ENCODE results near the gene TAF3. TPM values are rescaled to one million over a fixed set of nuclear protein-coding genes. Genes with fewer than 3 reads are reported as not detected.

Gene TAF3
- total and polyA plus RNA-seq, 8 donors, result 7.0 to 10.4 (median 9.2) TPM

DNA sequence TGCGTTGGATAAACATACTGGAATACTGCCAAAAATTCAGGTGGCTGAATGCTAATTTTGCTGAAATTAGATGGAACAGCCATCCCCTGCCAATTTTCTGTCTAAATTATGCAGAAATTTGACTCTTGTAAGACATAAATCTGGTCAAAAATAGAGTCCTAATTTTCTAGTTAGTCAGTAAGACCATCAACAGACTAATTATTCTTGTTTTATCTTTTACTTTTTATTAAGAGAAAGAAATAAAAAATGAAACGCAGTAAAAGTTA lies 125.8 kb downstream of the TAF3 start:
- no peaks in the 10 kb centered on the region for H3K36me3 ChIP-seq
- no peak for ATAC-seq
- H3K27ac ChIP-seq, result no peak overlapping the region
- DNase-seq, result no peak
- TF ChIP-seq, protein P1, sequence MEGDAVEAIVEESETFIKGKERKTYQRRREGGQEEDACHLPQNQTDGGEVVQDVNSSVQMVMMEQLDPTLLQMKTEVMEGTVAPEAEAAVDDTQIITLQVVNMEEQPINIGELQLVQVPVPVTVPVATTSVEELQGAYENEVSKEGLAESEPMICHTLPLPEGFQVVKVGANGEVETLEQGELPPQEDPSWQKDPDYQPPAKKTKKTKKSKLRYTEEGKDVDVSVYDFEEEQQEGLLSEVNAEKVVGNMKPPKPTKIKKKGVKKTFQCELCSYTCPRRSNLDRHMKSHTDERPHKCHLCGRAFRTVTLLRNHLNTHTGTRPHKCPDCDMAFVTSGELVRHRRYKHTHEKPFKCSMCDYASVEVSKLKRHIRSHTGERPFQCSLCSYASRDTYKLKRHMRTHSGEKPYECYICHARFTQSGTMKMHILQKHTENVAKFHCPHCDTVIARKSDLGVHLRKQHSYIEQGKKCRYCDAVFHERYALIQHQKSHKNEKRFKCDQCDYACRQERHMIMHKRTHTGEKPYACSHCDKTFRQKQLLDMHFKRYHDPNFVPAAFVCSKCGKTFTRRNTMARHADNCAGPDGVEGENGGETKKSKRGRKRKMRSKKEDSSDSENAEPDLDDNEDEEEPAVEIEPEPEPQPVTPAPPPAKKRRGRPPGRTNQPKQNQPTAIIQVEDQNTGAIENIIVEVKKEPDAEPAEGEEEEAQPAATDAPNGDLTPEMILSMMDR (IDR thresholded peaks at IDR 0.05), result no peak
- no peaks in the 10 kb centered on the region for H3K9me3 ChIP-seq
- no peaks in the 10 kb centered on the region for H3K4me1 ChIP-seq
- no peak overlapping the region for H3K4me3 ChIP-seq
- intact Hi-C loops (cut with DNase I), result no loop called here
- no peaks in the 10 kb centered on the region for H3K27me3 ChIP-seq

DNA sequence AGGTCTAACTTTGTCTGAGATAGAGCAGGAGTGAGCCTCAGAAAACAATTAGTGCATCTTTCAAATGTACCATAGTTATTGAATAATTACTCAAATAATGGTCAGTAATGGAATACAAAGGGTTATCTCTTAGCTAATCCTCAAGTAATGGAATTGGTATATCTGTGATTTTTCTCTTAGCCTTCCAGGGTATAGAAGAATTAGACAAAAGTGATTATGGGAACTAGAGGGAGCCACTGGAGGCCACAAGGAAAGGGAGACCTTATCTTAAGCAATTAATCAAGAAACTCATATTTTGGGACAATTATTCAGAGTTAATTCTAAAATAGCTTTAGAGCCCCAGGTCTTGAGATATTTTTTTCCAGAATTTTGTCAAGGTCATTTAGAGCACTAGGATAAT lies 126.2 kb downstream of the TAF3 start:
- no peaks in the 10 kb centered on the region for H3K9me3 ChIP-seq
- intact Hi-C loops (cut with DNase I), result no loop called here
- no peaks in the 10 kb centered on the region for H3K36me3 ChIP-seq
- TF ChIP-seq, protein P1 (IDR thresholded peaks at IDR 0.05), result no peak
- no peak overlapping the region for H3K27ac ChIP-seq
- ATAC-seq (no peak), DNase-seq (no peak)
- H3K27me3 ChIP-seq, result no peaks in the 10 kb centered on the region
- no peak overlapping the region for H3K4me3 ChIP-seq
- H3K4me1 ChIP-seq, result no peaks in the 10 kb centered on the region

DNA sequence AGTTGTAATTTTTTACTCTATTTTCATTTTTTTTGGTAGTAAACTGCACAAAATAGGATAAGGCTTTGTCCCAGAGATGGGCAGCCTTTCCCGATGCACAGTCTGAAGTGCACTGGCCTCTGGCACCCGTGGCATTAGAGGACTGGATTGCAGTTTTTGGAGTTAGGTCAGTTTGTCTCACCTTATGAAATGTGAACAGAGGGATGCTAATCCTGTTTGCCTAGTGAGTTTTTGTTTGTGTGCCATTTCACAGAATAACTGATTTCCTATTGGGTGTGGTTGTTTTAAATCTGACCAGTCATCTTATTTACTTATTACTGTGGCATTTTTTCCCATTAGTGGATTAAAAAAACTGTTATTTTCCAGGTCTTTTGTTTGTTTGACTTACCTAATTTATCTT lies 126.7 kb downstream of the TAF3 start:
- intact Hi-C loops (cut with DNase I), result no loop called here
- no peak for ATAC-seq
- TF ChIP-seq, protein P1 (IDR thresholded peaks at IDR 0.05), result no peak
- Histone ChIP-seq H3K4me1 (no peaks in the 10 kb centered on the region), H3K27me3 (no peaks in the 10 kb centered on the region), H3K9me3 (no peaks in the 10 kb centered on the region), H3K4me3 (no peak overlapping the region), H3K27ac (no peak overlapping the region), H3K36me3 (no peaks in the 10 kb centered on the region)
- no peak for DNase-seq

DNA sequence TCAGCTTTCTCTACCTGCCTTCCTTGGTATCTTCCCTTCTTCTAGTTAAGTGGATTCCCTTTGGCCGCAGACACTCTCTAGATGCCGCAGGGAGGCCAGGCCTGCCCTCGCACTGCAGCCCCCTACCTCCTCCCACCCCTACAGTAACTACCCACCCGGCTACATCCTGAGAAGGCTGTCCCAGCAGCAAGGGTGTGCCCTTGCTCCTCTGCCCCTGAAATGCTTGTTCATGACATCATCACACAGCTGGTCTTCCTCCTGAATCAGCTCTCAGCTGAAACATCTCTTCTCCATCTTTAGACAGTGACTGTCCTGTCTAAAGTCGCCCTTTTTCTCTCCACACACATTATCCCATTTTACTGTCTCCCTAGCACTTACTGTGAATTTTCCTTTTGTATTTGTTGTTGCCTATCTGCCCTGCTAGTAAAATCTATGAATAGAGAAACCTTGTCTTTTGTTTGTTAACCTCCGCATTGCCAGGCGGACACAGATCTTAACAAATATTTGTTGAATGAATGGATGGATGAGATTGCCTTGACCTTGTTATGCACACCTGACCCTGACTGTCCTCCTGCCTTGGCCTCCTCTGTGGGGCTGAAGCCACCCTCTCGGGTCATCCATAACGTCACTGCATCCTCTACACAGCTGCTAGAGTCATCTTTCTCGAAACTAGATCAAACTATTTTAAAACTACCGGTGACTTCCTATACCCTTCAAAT lies 127.3 kb downstream of the TAF3 start:
- no peaks in the 10 kb centered on the region for H3K4me1 ChIP-seq
- TF ChIP-seq, protein P1 (IDR thresholded peaks at IDR 0.05), result no peak
- no peak overlapping the region for H3K27ac ChIP-seq
- DNase-seq, result no peak
- no peaks in the 10 kb centered on the region for H3K36me3 ChIP-seq
- ATAC-seq, result no peak
- intact Hi-C loops (cut with DNase I), result no loop called here
- no peaks in the 10 kb centered on the region for H3K27me3 ChIP-seq
- no peaks in the 10 kb centered on the region for H3K9me3 ChIP-seq
- no peak overlapping the region for H3K4me3 ChIP-seq

DNA sequence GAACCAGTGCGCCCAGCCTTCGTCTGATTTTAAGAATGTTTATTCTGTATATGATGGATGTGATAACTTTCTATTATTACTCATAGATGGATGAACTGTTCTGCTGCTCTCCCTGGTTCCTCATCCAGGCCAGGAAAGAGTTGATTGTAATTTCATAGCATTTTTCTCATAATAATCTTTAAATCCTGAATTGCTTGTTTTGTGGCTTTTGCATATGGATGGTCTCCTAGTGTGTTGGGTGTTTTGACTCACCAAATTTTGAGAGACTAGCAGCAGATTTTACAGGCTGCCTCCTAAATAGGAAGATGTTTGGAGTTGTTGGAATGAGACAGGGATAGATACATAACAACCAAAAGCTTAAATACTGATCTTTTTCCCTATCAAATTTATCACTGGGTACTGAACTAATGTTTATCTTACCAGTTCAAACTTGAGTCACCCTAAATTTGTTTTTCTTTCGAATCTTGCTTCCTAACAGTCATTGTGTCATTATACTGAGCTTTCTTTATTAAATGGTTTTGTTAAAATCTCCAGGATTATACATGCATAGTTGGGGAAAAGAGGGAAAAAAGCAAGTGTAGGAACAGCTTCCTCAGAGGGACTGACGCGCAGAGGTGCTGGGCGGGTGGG lies 130.2 kb downstream of the TAF3 start:
- Histone ChIP-seq H3K9me3 (no peaks in the 10 kb centered on the region), H3K4me1 (no peaks in the 10 kb centered on the region), H3K27ac (no peak overlapping the region), H3K27me3 (no peaks in the 10 kb centered on the region), H3K4me3 (no peak overlapping the region), H3K36me3 (no peaks in the 10 kb centered on the region)
- ATAC-seq (no peak), DNase-seq (no peak)
- intact Hi-C loops (cut with DNase I), result no loop called here
- TF ChIP-seq, protein P1 (IDR thresholded peaks at IDR 0.05), result no peak

Measured in left lung (tissue), 10 donors.